GM18861 (cell line): ENCODE results near the gene PRKCA.

Experiments used
- ATAC-seq: cut with Tn5 transposase; IDR thresholded peaks from one replicate; pipeline ENCODE4 v1.9.1; 2021; ENCODE audit not compliant: unreplicated experiment

Gene PRKCA

DNA sequence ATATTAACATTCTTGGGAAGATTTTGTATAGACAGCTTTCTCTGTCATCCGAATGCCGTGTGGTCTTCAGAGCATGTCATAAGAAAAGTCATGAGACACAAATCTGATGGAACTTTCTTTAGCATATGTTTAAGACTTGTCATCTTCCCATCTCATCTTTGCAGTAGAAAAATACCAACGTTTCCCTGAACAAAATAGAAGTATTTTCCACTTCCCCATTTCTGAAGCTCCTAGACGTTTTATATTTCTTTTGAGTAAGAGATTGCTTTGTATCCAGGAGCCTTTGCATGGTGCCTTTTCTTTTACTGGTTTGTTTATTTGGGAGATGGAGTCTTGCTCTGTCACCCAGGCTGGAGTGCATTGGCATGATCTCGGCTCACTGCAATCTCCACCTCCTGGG is 235.1 kb downstream of the PRKCA start:
- ATAC-seq: no peak

DNA sequence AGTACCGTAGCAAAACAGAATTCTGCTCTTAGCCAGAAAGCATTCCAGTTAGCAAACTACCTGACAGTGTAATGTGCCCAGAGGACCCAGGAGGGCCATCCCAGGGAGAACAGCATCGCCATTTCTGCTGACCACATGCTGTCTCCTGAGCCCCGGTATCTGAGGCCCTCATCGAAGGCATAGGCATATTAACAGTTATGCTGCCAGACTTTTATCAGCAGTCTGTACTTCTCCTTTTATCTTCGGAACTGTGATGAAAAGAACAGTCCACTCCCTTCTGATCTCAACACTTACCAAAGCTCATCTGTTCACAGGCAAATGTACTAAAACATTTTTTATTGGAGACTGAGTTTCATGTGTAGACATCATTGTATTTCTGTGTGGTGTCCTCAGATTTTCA is 236.4 kb downstream of the PRKCA start:
- no peak for ATAC-seq

DNA sequence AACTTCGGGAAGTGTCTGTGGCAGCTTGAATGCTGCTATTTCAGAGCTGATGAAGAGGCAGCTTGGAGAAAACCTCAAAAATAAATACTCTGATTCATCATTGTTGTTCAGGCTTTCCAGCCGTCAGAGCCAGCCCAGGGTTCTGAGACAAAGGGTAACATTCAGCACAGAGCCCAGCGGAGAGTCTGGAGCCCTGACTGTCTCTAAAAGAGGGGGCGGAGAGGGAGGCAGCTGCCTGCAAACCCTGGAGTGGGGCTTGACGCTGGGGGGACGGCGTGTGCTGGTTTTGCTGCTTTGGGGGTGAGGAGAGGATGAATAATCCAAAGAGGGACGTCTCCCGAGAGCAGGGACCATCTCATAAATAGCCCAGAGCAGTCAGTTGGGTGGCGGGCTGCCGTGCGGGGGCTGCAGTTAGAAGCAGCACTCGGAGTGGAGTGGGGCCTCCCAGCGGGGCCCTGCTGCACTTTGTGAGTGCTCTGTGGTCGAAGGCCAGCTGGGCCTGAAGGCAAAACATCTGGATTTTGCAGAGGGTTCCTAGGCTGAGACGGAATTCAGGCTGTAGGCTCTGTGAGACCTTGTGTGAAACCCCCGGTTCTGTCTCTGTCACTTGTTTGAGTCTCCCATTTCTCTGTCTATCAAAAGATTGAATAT is 237.8 kb downstream of the PRKCA start:
- ATAC-seq: no peak

DNA sequence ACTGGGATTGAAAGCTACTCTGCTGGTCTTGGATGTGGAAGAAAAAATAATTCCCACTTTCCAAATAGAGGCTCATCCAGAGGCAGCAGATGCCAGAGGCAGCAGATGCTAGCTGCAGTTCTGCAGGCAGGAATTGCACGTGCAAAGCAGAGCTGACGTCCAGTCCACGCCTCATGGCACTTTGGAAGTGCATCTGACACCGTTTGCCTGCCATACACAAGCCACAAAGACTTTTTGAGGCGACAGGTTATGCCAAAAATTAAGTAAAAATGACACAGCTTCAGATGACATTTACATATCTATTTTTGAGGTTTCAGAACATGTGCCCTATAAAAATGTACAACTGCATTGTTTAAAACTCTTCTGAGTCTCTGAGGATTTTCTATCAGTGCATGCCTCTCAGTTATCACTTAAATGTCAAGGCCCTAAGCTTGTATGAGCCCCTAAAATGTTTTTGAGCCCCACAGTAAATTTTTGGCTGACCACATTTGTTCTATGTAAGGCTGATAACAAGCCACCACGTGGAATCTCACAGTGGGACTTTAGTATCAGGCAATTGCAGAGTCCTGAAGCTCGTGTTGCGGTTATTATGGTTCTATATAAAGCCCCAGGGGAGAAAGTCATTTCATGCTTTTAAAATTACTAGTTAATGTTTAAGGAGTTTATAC is 239.2 kb downstream of the PRKCA start:
- ATAC-seq: peak; percentile 84

DNA sequence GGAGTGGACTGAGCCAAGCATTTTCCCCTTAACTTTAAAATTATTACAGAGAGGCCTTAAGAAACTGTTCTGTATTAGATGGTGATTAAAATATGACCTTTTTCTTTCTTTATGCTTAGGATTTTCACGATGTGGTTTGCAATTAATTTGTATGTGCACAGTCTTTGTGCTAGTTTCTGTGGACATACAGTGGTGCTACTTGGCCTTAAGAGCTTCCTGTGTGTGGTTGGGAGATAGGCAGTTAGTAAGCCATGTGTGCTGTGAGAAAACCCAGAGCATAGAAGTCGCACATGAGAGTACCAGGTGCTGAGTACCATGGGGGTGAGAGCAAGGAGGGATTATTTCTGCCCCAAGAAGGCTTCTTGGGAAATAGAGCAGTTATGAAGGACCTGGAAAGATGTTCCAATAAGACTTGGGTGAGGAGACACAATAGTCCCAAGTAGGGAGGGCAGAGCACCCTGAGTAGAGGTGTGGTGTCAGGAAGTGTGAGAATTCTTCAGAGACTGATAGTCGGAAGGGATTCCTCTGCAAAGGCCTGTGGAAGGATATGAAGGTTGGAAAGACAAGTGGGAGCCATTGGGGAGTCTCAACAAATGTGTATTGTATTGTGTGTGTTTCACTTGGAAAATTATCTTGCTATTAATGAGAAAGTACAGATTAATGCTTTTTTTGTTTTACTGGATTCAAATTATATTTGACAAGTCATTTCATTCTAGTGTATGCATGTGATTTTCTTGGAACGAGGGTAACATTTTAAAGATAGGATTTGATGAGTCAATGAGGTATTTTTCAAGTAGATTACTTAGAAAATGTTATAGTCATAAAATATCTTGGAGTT is 239.9 kb downstream of the PRKCA start:
- ATAC-seq: peak; percentile 92

DNA sequence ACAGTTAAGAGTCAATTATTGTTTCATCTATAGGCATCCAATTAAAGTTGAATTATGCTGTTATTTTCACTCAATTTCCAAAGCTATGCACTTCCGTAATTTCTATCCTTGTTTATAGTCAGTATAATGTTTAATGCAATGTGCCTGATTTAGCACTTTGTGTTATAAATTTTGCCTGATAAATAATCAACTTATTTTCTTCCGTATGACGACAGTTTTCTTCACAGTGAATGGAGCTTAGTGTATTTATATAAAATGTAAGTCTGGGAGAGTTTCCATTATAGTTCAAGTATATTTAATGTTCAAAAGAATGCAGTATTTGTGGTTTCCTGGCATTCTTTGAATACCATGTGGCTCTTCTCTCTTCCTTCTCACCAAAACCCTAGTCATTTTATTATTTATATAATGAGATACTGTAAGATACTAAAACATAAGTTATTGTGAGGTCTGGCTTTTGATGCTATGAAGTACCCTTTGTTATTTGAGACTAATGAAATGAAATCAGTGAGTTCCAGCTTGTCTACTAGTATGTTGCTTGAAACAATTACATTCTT is 240.6 kb downstream of the PRKCA start:
- ATAC-seq: no peak

DNA sequence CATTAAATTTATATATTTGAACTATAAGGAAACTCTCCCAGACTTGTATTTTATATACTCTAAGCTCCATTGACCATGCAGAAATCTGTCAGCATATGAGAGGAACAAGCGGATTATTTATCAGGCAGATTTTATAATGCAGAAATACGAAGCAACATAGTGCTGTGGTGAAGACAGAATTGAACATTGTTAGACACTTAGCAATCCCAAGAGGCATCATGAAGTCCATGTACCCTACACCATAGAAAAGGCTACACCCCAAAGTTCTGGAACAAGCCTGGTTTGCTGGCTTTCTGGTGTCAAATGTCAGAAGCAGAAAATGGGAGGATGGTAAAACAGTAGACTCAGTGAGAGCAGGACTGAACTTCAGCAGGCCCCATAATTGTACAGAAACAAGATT is 241.1 kb downstream of the PRKCA start:
- no peak for ATAC-seq

DNA sequence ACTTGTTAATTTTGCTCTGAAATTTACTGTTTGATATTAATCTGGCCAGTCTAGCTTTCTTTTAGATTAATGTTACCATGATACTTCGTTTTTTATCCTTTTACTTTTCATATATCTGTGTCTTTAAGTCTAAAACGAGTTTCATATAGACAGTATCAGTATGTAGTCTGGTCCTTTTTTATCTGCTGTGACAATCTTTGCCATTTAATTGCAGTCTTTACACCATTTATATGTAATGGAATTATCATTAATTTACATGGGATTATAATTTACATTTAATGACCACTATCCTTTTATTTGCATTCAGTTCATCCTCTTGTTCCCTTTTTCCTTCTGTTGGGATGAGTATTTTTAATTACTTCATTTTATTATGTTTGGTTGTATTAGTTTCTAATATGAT is 243.5 kb downstream of the PRKCA start:
- ATAC-seq: no peak

DNA sequence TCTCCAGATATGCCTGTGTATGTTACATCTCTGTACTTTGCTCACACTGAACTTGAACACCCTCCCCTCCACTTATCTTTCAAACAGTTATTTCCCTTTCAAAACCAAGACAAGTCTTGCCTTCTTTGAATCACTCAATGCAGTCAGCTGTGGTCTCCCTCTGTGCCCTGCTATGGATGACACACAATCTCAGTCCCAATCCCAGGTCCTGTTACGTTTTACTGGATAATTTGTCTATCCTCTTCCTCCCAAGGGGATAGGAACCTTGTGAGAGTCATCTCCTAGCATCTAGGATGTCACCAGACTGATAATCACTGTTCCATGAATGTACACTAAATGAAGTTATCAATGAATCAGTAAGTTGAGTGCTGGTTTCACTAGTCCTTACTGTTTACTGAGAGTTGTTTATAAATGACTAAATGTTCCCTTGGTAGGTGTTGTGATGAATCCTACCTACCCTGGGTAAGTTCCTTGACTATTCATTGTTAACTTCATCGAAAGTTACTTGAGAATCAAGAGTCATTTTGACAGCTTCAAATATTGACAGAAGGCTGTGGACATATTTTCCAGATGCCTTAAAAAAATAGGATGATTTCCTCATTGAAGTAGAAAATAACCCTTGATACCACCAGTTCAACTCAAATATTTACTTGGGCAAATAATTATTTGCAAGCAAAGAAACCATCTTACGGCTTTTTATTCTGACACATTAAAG is 244.9 kb downstream of the PRKCA start:
- ATAC-seq: no peak

DNA sequence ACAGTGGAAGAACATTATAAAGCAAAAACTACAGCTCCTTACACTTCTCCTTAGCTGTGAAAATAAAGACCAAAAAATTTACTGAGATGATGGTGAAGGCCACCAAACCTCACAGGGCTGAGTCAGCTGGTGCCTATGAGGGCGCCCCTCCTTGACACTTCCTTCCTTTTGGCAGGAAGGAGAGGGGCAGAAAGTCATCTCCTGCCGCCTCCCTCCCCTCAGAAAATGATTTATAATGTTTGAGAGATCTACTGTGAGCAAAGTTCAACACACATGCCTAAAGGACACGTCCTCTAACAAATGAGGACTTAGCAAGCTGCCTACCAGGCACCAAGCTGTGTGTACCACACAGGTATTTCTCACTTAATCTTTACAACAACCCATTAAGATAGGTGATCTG is 245.7 kb downstream of the PRKCA start:
- ATAC-seq: no peak

DNA sequence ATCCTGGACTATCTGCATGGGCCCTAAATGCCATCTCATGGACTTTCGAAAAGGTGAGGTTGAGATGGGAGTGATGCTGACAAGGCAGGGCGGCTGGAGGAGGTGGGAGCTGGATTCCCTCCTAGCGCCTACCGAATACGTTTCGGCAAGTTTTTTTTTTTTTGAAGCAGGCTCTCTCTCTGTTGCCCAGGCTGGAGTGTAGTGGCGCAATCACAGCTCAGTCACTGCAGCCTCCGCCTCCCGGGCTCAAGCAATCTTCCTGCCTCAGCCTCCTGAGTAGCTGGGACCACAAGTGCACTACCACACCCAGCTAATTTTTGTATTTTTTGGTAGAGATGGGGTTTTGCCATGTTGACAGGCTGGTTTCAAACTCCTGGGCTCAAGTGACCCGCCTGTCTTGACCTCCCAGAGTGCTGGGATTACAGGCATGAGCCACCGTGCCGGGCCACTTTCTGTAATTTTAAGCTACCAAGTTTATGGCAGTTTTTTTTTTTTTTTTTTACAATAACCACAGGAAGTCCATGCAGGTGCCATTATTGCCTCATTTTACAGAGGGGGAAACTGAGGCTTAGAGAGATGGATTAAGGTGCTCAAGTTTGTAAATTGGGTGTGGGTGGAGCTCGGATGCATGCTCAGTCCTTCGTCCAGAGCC is 246.4 kb downstream of the PRKCA start:
- ATAC-seq: no peak

DNA sequence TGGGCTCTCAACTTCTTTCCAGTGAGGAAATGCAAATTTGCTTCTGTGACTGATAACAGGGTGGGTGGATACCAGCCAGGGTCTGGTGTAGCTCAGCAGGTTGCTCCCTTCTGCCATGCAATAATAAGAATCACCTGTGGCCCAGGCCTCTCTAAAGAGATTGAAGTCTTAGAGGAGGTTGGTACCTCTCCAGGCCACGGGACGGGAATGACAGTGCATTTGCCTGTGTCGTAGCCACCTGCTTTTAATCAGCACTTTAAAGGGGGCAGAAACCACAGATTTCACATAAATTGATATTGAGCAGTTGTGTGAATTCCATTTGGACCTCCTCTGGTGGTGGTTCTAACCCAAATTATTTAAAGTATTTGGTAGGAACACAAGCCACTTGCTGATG is 246.9 kb downstream of the PRKCA start:
- ATAC-seq: no peak

DNA sequence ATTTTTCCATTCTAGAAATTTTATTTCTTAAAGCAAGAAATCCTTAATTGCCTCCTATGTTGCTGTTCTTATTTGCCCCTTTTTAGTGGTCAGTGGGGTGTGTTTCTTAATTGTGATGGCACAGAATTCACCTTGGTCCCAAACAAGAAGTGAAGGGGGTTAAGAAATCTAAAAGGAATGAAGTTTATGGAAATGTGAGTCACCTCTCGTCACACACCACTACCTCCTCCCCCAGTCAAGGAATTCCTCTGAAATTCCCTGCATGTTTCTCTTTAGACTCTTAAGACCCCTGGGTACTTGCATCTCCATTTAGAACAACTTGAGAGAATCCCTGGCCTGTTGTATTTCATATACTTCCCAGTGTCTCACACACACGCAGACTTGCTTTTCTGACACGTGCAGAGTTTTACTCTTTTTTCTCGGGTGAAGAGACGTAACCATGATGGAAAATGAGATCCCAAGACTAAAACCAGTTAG is 247.4 kb downstream of the PRKCA start:
- no peak for ATAC-seq

DNA sequence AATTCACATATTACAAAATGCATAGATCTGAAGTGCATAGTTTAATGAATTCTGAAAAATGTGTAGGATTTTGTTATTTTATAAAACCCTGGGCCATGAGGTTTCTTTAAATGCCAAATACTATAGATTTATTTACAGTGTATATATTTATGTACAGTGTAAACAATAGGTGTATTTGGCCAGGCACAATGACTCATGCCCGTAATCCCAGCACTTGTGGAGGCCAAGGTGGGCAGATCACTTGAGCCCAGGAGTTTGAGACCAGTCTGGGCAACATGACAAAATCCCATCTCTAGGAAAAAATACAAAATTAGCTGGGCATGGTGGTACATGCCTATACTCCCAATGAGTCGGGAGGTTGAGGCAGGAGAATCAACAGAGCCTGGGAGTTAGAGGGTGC is 249.4 kb downstream of the PRKCA start:
- ATAC-seq: no peak

DNA sequence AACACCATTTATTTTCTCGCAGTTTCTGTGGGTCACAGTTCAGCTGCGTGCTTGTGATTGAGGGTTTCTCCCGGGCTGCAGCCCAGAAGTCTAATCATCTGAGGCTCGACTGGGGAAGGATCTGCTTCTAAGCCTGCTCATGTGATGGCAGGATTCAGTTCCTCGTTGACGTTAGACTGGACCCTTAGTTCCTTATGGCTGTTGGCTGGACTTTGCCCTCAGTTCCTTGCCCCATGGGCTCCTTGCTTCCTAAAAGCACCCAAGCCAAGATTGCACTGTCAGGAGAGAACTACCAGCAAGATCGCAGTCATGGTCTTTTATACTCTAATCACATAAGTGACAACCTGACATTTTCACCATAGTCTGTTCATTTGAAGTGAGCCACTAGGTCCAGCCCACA is 250.0 kb downstream of the PRKCA start:
- no peak for ATAC-seq

DNA sequence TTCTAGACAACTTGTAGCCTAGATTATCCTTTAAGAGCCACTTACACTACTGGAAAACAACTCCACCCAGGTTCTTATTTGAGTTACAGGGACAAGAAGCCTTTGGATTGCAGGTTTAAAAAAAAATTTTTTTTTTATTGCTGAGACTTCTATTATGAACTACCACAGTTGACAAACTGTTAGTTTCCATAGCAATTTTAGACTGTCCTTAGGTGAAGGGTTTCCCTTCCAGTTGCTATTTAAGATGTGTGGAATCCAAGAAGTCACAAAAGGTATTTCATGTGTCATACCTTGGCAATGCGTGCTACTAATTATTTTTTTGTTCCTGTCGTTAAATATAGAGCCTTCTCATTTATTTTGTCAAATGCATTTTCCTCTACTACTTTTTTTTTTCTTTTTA is 253.2 kb downstream of the PRKCA start:
- ATAC-seq: no peak

DNA sequence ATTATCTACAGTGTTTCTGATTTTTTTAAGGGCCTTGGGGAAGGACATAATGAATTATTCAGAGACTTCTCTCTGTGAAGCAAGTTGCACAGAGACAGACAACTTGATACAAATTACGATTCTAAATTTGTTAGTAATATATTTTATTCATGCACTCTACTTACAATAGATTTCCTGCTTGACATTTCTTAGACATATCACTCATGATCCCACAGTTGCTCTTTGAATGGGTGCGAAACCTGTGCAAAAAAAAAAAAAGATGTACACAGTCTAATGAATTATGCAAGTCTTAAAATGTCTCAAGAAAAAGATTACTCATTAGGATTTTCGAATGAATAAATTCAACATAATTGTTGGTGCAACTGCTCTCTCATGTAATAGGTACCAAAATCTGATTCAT is 254.8 kb downstream of the PRKCA start:
- ATAC-seq: no peak

DNA sequence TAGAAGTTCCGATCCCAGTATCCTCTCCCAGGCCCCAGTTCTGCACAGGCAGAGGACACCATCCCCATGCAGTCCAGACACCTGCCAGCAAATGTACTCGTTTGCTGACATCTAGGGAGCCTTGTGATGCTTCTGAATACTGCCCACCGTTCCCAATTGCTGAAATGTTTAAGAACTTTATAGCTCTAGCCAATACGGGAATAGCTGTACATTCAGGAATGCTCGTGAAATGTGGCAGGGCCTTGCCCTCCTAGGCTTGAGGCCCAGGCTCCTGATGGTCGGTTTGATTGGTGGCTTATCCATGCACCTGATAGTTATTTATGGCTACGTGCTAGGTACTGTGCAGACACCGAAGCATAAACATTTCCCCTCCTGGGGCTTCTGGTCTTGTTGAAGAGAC is 255.5 kb downstream of the PRKCA start:
- ATAC-seq: no peak

DNA sequence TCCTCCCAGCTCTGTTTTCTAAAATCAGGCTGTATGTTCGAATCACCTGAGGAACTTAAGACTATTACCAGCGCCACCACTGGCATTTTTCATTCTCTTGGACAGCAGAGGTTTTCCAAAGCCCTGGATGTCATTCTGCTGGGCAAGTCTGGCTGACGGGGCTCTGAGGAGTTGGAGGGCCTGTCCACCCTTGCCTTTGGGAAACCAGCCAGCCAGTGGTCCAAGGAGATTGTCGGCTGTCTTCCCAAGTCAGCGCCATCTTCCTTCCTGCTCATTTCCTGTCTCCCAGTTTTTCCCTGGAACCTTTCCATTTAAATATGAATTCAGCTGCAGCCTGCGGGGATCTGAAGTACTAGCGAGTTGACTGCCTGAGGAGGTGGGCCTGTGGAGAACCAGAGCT is 258.3 kb downstream of the PRKCA start:
- ATAC-seq: no peak

DNA sequence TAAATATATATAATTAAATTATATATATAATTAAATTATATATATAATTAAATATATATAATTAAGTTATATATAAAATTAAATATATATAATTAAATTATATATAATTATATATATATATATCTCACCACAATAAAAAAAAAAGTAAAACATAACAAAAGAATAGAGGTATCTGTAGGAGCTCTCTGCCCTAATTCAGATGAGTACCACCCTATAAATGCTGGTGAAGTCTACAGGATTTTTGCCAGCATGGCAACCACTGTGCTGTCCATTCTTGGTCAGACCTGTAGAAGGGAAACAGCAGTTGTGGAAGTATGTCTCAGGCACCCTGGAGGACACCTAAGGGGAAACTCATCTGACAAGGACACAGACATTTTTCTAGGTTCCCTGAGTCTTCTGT is 259.7 kb downstream of the PRKCA start:
- no peak for ATAC-seq
